Osteoblast (primary cell): ENCODE results near the gene XRCC3. TPM values are rescaled to one million over a fixed set of nuclear protein-coding genes. Genes with fewer than 3 reads are reported as not detected.

Experiments
- DNase-seq: peaks from one replicate; pipeline ENCODE4 v3.0.0; 2011; ENCODE audit warnings: low spot score, mixed read lengths; ENCODE audit not compliant: insufficient read length; ENCODE audit errors: missing footprints
- H2AFZ ChIP-seq: 2 replicates; pipeline ENCODE4 v1.6.0; 2011; ENCODE audit warnings: mild to moderate bottlenecking, low read length
- H3K27ac ChIP-seq: 2 replicates; pipeline ENCODE4 v1.5.1; 2011; ENCODE audit warnings: mild to moderate bottlenecking, low read depth, low read length, moderate library complexity
- H3K27me3 ChIP-seq: 2 replicates; pipeline ENCODE4 v1.6.0; 2012; ENCODE audit warnings: mild to moderate bottlenecking, control low read depth, inconsistent platforms, low read length, moderate library complexity; ENCODE audit not compliant: insufficient read depth
- H3K36me3 ChIP-seq: 2 replicates; pipeline ENCODE4 v1.5.1; 2011; ENCODE audit warnings: mild to moderate bottlenecking, low read length, control low read depth, moderate library complexity; ENCODE audit not compliant: insufficient read depth
- H3K4me1 ChIP-seq: 2 replicates; pipeline ENCODE4 v1.5.1; 2011; ENCODE audit warnings: mild to moderate bottlenecking, low read length, control low read depth, moderate library complexity; ENCODE audit not compliant: insufficient read depth
- H3K4me2 ChIP-seq: 2 replicates; pipeline ENCODE4 v1.6.0; 2011; ENCODE audit warnings: mild to moderate bottlenecking, low read length; ENCODE audit not compliant: insufficient read depth
- H3K4me3 ChIP-seq: fragments of 200-600 bp; sonication (generic); 3 replicates; pipeline ENCODE4 v1.5.1; 2012; ENCODE audit warnings: mild to moderate bottlenecking, low read length, inconsistent platforms; ENCODE audit not compliant: insufficient read depth
- H3K79me2 ChIP-seq: 2 replicates; pipeline ENCODE4 v1.6.0; 2012; ENCODE audit warnings: mild to moderate bottlenecking, low read length, control low read depth, inconsistent platforms; ENCODE audit not compliant: insufficient read depth
- H3K9me3 ChIP-seq: 2 replicates; pipeline ENCODE4 v1.5.1; 2011; ENCODE audit warnings: low read depth, low read length, control low read depth
- H4K20me1 ChIP-seq: 2 replicates; pipeline ENCODE4 v1.6.0; 2012; ENCODE audit warnings: mild to moderate bottlenecking, low read length, control low read depth; ENCODE audit not compliant: insufficient read depth
- total RNA-seq: library from RNA; depleted of rRNA; stranded (reverse); fragments of >200 nt; gene quantifications from 2 replicates; pipeline ENCODE4 v1.2.3, GENCODE V29; 2012
- TF ChIP-seq, protein P1 (sequence below): IDR thresholded peaks from 2 replicates; pipeline ENCODE4 v1.5.1; 2011; ENCODE audit warnings: mild to moderate bottlenecking, low read depth, low read length, moderate library complexity; ENCODE audit errors: extremely low read depth

XRCC3 gene
- total RNA-seq, 1 donor, result 4.3 TPM

DNA sequence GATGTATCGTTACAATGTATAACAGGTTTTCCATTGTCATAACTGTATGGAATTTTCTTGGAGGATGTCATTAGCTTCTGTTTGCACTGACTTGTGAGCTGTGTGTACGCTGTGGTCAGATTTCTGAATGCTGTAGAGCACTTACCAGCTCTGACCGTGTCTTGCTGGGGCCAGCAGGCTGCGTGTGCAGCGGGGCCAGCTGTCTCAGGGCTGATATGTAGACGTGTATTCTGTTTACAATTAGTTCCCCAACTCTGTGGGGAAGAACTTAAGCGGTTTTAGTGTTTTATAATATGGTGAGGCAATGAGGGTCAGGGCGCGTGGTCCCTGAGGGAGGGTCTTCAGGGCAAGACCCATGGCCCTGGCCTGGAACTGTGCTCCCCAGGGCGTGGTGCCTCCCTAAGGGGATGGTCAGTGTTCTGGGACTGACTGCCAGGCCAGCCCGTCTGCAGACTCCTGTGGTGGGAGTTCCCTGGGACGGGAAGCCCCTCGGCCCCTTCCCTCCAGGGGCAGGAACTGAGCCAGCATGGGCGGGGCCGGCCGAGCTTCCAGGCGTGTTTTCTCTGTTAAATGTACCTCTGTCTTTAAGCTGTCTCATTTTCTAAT is 18.7 kb downstream of the XRCC3 start:
- TF ChIP-seq, protein P1, sequence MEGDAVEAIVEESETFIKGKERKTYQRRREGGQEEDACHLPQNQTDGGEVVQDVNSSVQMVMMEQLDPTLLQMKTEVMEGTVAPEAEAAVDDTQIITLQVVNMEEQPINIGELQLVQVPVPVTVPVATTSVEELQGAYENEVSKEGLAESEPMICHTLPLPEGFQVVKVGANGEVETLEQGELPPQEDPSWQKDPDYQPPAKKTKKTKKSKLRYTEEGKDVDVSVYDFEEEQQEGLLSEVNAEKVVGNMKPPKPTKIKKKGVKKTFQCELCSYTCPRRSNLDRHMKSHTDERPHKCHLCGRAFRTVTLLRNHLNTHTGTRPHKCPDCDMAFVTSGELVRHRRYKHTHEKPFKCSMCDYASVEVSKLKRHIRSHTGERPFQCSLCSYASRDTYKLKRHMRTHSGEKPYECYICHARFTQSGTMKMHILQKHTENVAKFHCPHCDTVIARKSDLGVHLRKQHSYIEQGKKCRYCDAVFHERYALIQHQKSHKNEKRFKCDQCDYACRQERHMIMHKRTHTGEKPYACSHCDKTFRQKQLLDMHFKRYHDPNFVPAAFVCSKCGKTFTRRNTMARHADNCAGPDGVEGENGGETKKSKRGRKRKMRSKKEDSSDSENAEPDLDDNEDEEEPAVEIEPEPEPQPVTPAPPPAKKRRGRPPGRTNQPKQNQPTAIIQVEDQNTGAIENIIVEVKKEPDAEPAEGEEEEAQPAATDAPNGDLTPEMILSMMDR, result no peak
- Histone ChIP-seq H3K4me1 (no peaks in the 10 kb centered on the region), H3K27ac (peak overlapping the region; percentile 15), H4K20me1 (peaks cover 14% of the 10 kb centered on the region), H3K36me3 (peaks cover 67% of the 10 kb centered on the region), H3K27me3 (no peaks in the 10 kb centered on the region), H2AFZ (no peak overlapping the region), H3K9me3 (no peaks in the 10 kb centered on the region), H3K79me2 (peaks cover 80% of the 10 kb centered on the region), H3K4me3 (no peak overlapping the region), H3K4me2 (no peak overlapping the region)
- DNase-seq, result peak; percentile 96

DNA sequence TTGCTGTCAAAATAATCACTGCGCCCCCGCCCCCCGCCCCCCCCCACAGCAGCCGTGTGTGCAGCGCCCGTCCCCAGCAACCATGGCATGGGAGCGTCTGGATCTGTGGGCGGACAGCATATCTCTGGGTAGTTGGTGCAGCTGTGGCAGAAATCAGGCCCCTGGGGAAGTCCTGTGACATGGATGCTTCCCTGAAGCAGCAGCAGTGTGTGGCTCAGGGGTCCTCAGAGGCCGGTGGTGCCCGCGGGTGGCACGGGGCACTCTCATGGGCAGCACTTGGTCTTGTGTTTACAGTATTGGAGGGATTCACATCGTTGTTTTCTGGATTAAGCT is 19.2 kb downstream of the XRCC3 start:
- H3K4me1 ChIP-seq, result no peaks in the 10 kb centered on the region
- H3K4me3 ChIP-seq, result no peak overlapping the region
- peak overlapping the region; percentile 15 for H3K27ac ChIP-seq
- TF ChIP-seq, protein P1, result no peak
- no peaks in the 10 kb centered on the region for H3K27me3 ChIP-seq
- peak; percentile 85 for DNase-seq
- H3K79me2 ChIP-seq, result peaks cover 82% of the 10 kb centered on the region
- peaks cover 64% of the 10 kb centered on the region for H3K36me3 ChIP-seq
- H3K9me3 ChIP-seq, result no peaks in the 10 kb centered on the region
- H2AFZ ChIP-seq, result no peak overlapping the region
- H3K4me2 ChIP-seq, result no peak overlapping the region
- peaks cover 14% of the 10 kb centered on the region for H4K20me1 ChIP-seq

DNA sequence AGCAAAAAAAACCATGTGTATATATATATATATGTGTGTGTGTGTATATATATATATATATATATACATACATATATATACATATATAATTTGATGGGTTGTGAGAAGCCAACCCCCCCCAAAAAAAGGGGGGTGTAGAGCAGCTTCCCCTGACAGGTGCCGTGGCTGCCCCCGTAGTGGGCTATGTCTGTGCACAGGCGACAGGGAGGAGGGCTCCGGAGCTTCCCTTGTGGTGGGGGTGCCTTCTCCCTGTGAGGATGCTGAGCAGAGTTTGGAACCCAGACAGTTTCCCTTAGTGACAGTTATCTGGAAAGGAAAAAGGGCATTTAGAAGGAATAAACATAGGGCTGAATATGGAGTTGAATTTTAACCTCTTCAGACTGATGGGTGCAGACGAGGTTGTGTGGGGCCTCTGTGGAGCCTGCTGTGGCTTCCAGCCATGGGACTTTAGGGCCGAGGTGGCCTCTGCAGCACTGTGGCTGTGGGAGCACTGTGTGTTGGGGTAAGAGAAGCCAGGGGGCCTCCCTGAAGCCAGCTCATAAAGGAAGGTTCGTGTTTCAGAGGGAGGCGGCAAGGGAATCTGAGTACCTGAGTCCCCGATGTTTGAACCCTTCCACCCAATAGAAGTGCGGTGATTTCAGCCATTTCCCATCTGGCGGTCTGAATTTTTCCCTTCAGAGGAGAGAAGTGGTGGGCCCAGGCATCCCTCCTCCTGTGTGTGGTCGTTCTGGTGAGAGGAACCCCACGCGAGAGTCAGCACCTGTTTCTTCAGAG is 19.8 kb downstream of the XRCC3 start:
- no peak overlapping the region for H3K4me3 ChIP-seq
- TF ChIP-seq, protein P1, result no peak
- peaks cover 64% of the 10 kb centered on the region for H3K36me3 ChIP-seq
- no peaks in the 10 kb centered on the region for H3K4me1 ChIP-seq
- no peaks in the 10 kb centered on the region for H3K9me3 ChIP-seq
- no peak overlapping the region for H3K27ac ChIP-seq
- H3K79me2 ChIP-seq, result peaks cover 88% of the 10 kb centered on the region
- H3K27me3 ChIP-seq, result no peaks in the 10 kb centered on the region
- peaks cover 14% of the 10 kb centered on the region for H4K20me1 ChIP-seq
- no peak overlapping the region for H2AFZ ChIP-seq
- DNase-seq, result peak; percentile 87
- no peak overlapping the region for H3K4me2 ChIP-seq

DNA sequence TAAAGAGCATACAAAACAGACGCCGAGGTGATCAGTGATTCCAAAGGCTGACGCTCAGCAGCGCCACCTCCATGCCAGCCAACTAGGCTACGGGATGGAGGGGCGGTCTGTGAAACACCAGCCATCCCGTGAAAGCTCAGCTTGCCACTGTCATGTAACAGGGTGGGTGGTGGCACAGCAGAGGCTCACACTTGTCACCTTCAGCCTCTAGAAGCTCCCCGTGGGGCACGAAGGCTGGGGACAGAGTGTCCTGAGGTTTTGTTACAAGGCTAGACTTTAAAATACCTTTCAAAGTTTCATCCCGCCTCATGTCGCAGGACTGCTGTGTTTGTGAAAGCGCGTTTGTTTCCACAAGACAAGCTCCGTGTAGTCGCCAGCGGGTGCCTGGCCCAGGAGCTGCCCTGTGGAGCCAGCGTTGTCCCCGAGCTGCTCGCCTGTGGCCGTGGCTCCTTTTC is 20.7 kb downstream of the XRCC3 start:
- DNase-seq, result peak; percentile 64
- H3K79me2 ChIP-seq, result peaks cover 90% of the 10 kb centered on the region

More for the DNA sequence above, 20.7 kb downstream of the XRCC3 start:
- no peak overlapping the region for H3K4me2 ChIP-seq
- H3K9me3 ChIP-seq, result no peaks in the 10 kb centered on the region
- H3K4me1 ChIP-seq, result peaks cover 1% of the 10 kb centered on the region
- no peaks in the 10 kb centered on the region for H3K27me3 ChIP-seq
- H3K4me3 ChIP-seq, result no peak overlapping the region
- peaks cover 59% of the 10 kb centered on the region for H3K36me3 ChIP-seq
- H4K20me1 ChIP-seq, result peaks cover 18% of the 10 kb centered on the region
- no peak overlapping the region for H3K27ac ChIP-seq
- H2AFZ ChIP-seq, result no peak overlapping the region
- TF ChIP-seq, protein P1, result no peak
